Body of pancreas (tissue), 4 donors: ENCODE data around the gene SCN3B. TPM values are rescaled to one million over a fixed set of nuclear protein-coding genes. Genes with fewer than 3 reads are reported as not detected.

ENCODE experiments used
- ATAC-seq: fragments of 150-250 bp; one replicate; pipeline ENCODE4 v1.9.1; 2016
- DNase-seq, 4 donors: peaks; one replicate each; pipeline ENCODE4 v3.0.0-alpha.2; 2019
- H3K27ac ChIP-seq, 4 donors: fragments of 200-600 bp; sonication (generic); 1 replicate in 3 of 4; 2 replicates in 1 of 4; pipeline versions ENCODE4 v1.5.1 to v1.6.1; 2016 to 2019; ENCODE audit warnings: mild to moderate bottlenecking in 1 of 4, mixed read lengths in 1 of 4, moderate library complexity in 1 of 4
- H3K27me3 ChIP-seq, 2 donors: fragments of 200-600 bp; sonication (generic); one replicate each; pipeline ENCODE4 v1.6.0; 2016; ENCODE audit warnings: mild to moderate bottlenecking in 1 of 2
- H3K36me3 ChIP-seq, 2 donors: fragments of 200-600 bp; sonication (generic); replicated peaks in 1 of 2; 2 replicates each; pipeline ENCODE4 v1.5.1; 2016; ENCODE audit warnings: low read depth in 2 of 2; ENCODE audit not compliant: insufficient read depth in 1 of 2
- H3K4me1 ChIP-seq: fragments of 200-600 bp; sonication (generic); one replicate; pipeline ENCODE4 v1.6.0; 2016
- H3K4me3 ChIP-seq, 2 donors: fragments of 200-600 bp; sonication (generic); 1 replicate in 1 of 2; 2 replicates in 1 of 2; pipeline ENCODE4 v1.5.1; 2016 to 2019
- H3K9me3 ChIP-seq, 3 donors: fragments of 200-600 bp; sonication (generic); 1 replicate in 2 of 3; 2 replicates in 1 of 3; pipeline ENCODE4 v1.5.1; 2016
- CTCF ChIP-seq, 7 experiments: fragments of 450-650 bp in 4 of 7; fragments of 200-600 bp in 3 of 7; sonication (generic) in 3 of 7; IDR thresholded peaks; one replicate each; pipeline ENCODE4 v1.5.1; 2016 to 2019; ENCODE audit warnings: antibody characterized with exemption in 7 of 7
- POLR2A ChIP-seq, 3 donors: fragments of 450-650 bp; IDR thresholded peaks; one replicate each; pipeline ENCODE4 v1.6.1; 2016; ENCODE audit warnings: antibody characterized with exemption in 3 of 3, mild to moderate bottlenecking in 2 of 3
- WGBS, 2 donors: methylation state at CpG; one replicate each; pipeline ENCODE4 v1.1.5; 2017; 5-methylcytosine and 5-hydroxymethylcytosine counted together
- intact Hi-C: fragments of 100-400 bp; cut with DNase I; formaldehyde crosslinking; loops from one replicate; pipeline ENCODE4 v1.15.1; 2023
- total RNA-seq, 2 donors: library from RNA; depleted of rRNA; stranded (reverse); fragments of >200 nt; gene quantifications; one replicate each; pipeline ENCODE4 v1.1.0, GENCODE V29; 2016

Gene SCN3B
- total RNA-seq, 2 donors from 2014 or later, result 0.78 to 1.6 TPM

GRCh38 chr11:123696183-123696582, 41.8 kb upstream of the SCN3B start:
- no peak for TF ChIP-seq CTCF (IDR thresholded peaks at IDR 0.05)
- no peak overlapping the region for H3K27ac ChIP-seq
- intact Hi-C loops, result no loop called here
- ATAC-seq (no peak), DNase-seq (no peak)
- no peak overlapping the region for H3K4me3 ChIP-seq
- 81 to 84% methylated on average over 2 of the region's 2 CpGs for WGBS, 2 donors
- H3K36me3 ChIP-seq, result no peaks in the 10 kb centered on the region
- no peaks in the 10 kb centered on the region for H3K9me3 ChIP-seq
- H3K27me3 ChIP-seq, result no peaks in the 10 kb centered on the region
- no peaks in the 10 kb centered on the region for H3K4me1 ChIP-seq

DNA sequence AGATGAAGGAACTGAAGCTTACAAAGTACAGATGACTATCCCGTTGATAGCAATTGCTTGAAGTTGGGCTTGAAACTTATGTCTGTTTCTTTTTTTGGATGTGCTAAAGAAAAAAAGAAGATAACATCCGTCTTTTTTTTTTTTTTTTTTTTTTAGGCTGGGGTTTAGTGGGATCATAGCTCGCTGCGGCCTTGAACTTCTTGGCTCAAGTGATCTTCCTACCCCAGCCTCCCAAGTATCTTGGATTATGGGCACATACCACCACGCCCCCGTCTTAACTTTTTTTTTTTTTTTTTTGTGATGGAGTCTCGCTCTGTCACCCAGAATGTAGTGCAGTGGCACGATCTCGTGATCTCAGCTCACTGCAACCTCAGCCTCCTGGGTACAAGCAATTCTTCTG, 40.8 kb upstream of the SCN3B start:
- ATAC-seq, result no peak
- no peak for DNase-seq
- intact Hi-C loops, result no loop called here
- H3K36me3 ChIP-seq, result no peaks in the 10 kb centered on the region
- H3K27me3 ChIP-seq, result no peaks in the 10 kb centered on the region
- 61 to 80% methylated on average over 9 of the region's 9 CpGs for WGBS, 2 donors
- no peak overlapping the region for H3K4me3 ChIP-seq
- TF ChIP-seq POLR2A (IDR thresholded peaks at IDR 0.05) (no peak), CTCF (IDR thresholded peaks at IDR 0.05) (no peak)
- H3K4me1 ChIP-seq, result no peaks in the 10 kb centered on the region
- H3K27ac ChIP-seq, result no peak overlapping the region
- no peaks in the 10 kb centered on the region for H3K9me3 ChIP-seq

DNA sequence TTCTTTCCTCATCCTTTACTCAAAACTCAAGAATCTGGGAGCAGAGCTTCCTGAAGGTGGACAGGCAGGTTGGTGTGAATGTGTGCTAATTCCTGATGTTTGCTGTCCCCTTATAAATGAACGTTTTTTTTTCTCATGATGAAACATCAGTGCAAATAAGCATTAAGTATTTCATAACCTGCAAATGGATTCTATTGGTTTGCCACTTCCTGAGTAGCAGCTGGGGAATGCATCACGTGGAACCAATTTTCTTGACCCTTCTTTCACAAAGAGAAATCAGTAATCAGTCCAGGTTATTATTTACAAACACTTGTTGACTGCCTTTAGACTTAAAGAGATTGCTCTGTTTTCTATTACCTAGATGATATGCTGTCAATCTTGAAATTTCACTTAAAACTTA, 40.1 kb upstream of the SCN3B start:
- no peak for TF ChIP-seq CTCF (IDR thresholded peaks at IDR 0.05)
- no peak for TF ChIP-seq POLR2A (IDR thresholded peaks at IDR 0.05)
- no peaks in the 10 kb centered on the region for H3K27me3 ChIP-seq
- H3K27ac ChIP-seq, result no peak overlapping the region
- no peaks in the 10 kb centered on the region for H3K36me3 ChIP-seq
- ATAC-seq (no peak), DNase-seq (no peak)
- H3K9me3 ChIP-seq, result no peaks in the 10 kb centered on the region
- no peaks in the 10 kb centered on the region for H3K4me1 ChIP-seq
- 28 to 49% methylated on average over 2 of the region's 2 CpGs for WGBS, 2 donors
- no peak overlapping the region for H3K4me3 ChIP-seq
- intact Hi-C loops, result no loop called here

- DNase-seq, result no peak
- no peaks in the 10 kb centered on the region for H3K4me1 ChIP-seq
- no peak overlapping the region for H3K4me3 ChIP-seq
- intact Hi-C loops, result no loop called here
- no peaks in the 10 kb centered on the region for H3K9me3 ChIP-seq
- H3K27me3 ChIP-seq, result no peaks in the 10 kb centered on the region
- H3K27ac ChIP-seq, result no peak overlapping the region
- H3K36me3 ChIP-seq, result no peaks in the 10 kb centered on the region
- TF ChIP-seq CTCF (IDR thresholded peaks at IDR 0.05) (no peak), POLR2A (IDR thresholded peaks at IDR 0.05) (no peak)
- ATAC-seq, result no peak
These were observed 38.5 kb upstream of the SCN3B start for GRCh38 chr11:123692961-123693360.

DNA sequence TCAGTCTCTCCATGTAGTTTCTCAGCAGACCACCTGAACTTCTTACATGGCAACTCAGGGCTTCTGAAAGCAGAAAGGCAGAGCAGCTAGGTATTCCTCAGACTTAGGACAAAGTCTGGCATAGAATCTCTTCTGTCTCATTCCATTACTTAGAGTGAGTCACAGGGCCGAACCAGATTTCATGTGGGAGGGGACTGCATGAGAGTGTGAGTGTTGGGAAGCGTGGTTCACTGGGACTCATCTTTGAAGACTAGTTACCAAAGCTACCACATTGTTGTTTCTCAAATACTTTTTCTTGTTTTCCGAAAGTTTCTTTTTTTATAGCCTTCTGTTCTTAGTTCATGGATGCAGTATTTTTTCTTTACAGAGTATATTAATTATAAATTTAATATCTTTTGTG, 36.1 kb upstream of the SCN3B start:
- 68 to 70% methylated on average over 3 of the region's 3 CpGs for WGBS, 2 donors
- H3K4me1 ChIP-seq, result no peaks in the 10 kb centered on the region
- DNase-seq (no peak), ATAC-seq (no peak)
- H3K9me3 ChIP-seq, result no peaks in the 10 kb centered on the region
- no peaks in the 10 kb centered on the region for H3K36me3 ChIP-seq
- no peaks in the 10 kb centered on the region for H3K27me3 ChIP-seq
- intact Hi-C loops, result no loop called here
- TF ChIP-seq CTCF (IDR thresholded peaks at IDR 0.05) (no peak), POLR2A (IDR thresholded peaks at IDR 0.05) (no peak)
- no peak overlapping the region for H3K27ac ChIP-seq
- H3K4me3 ChIP-seq, result no peak overlapping the region
